Activated naive CD4-positive, alpha-beta T cell treated with anti-CD3 and anti-CD28 coated beads for 36 hours (primary cell): ENCODE data around the gene NUB1. TPM values are rescaled to one million over a fixed set of nuclear protein-coding genes. Genes with fewer than 3 reads are reported as not detected.

Source experiments
- CTCF ChIA-PET: fragments of 350-600 bp; sonication (Branson Sonifier 250); formaldehyde crosslinking; loops from one replicate; lab custom pipeline; 2021; ENCODE audit warnings: antibody characterized with exemption; lab: Charles Lee
- DNase-seq: peaks from one replicate; pipeline ENCODE4 v3.0.0-alpha.2; 2020
- H3K27ac Mint-ChIP-seq: one replicate; pipeline ENCODE4 v1.8.0; 2021; ENCODE audit warnings: mild to moderate bottlenecking, mixed read lengths
- H3K27me3 Mint-ChIP-seq: one replicate; pipeline ENCODE4 v1.8.0; 2021; ENCODE audit warnings: low read depth, mixed read lengths
- H3K36me3 Mint-ChIP-seq: one replicate; pipeline ENCODE4 v1.8.0; 2021; ENCODE audit warnings: low read depth, mixed read lengths
- H3K4me1 Mint-ChIP-seq: one replicate; pipeline ENCODE4 v1.8.0; 2021; ENCODE audit warnings: low read depth, mixed read lengths
- H3K4me3 Mint-ChIP-seq: one replicate; pipeline ENCODE4 v1.8.0; 2021; ENCODE audit warnings: mild to moderate bottlenecking, moderate library complexity, mixed read lengths
- H3K9me3 Mint-ChIP-seq: one replicate; pipeline ENCODE4 v1.8.0; 2021; ENCODE audit warnings: mixed read lengths
- intact Hi-C: fragments of 100-400 bp; cut with micrococcal nuclease; formaldehyde crosslinking; loops from one replicate; pipeline ENCODE4 v1.15.1; 2023
- total RNA-seq, 2 experiments: library from RNA; stranded (reverse); gene quantifications; one replicate each; pipeline ENCODE4 v1.2.3, GENCODE V29; 2021

Gene NUB1
- total RNA-seq, 2 experiments from 2014 or later, result 46.6 to 50.3 TPM

DNA sequence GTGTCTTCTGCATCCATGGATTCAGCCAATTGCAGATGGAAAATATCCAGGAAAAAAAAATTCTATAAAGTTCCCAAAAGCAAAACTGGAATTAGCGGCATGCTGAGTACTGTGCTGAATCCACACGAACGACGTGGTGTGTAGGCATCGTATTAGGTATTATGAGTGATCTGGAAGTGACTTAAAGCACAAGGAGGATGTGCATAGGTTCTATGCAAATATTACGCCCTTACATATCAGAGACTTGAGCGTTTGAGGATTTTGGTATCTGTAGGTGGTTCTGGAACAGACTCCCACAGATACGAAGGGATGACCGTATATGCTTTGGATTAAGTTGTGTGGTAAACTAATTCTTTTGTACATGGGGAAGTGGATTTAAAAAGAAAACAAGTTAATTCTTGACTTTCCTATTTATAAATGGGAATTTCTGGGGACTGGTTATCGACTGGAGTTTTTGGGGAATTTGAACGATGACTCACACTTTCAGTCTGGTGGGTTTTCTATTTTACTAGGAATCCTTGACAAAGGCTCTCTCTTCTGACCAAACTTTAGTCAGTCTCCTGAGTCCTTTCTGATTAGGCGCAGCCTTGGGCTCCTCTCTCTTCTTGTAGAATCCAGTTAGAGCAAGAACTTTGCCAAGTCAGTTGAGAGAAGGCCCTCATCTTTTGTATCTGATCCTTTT lies 5.4 kb upstream of the NUB1 start:
- Mint-ChIP-seq H3K27ac (no peak overlapping the region), H3K4me1 (peaks cover 29% of the 10 kb centered on the region), H3K4me3 (no peak overlapping the region), H3K36me3 (no peaks in the 10 kb centered on the region), H3K9me3 (peaks cover 3% of the 10 kb centered on the region), H3K27me3 (no peaks in the 10 kb centered on the region)
- intact Hi-C loops, result no loop called here
- no peak for DNase-seq
- CTCF ChIA-PET, result interaction anchor here (3.2 to 3.4 kb wide), 2 partner anchors 15 to 21 kb away, joined by 15 to 21 read pairs; no protein-coding TSS in a partner anchor

DNA sequence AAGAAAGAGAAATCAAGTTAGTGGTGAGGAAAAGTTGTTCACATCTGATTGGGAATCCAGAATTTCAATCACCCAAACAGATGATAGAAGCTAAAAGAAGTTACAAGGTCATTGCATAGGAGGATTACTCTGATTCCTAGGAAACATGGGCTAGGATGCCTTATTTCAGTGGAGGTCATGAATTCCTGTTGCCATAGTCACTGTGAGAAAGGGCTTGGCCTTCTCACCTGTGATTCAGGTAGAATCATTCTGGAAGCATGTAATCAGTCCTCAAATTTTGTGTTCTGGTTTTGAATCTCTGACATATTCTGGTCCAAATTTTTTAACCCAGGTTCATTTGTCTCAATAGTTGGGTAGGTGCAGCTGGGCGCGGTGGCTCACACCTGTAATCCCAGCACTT lies 4.3 kb upstream of the NUB1 start:
- CTCF ChIA-PET, result interaction anchor here (2.9 kb wide), 1 partner anchor 22 kb away, joined by 15 read pairs; no protein-coding TSS in a partner anchor
- Mint-ChIP-seq H3K4me1 (peaks cover 29% of the 10 kb centered on the region), H3K27ac (no peak overlapping the region), H3K27me3 (no peaks in the 10 kb centered on the region), H3K36me3 (no peaks in the 10 kb centered on the region), H3K9me3 (peaks cover 3% of the 10 kb centered on the region), H3K4me3 (no peak overlapping the region)
- intact Hi-C loops, result no loop called here
- no peak for DNase-seq

DNA sequence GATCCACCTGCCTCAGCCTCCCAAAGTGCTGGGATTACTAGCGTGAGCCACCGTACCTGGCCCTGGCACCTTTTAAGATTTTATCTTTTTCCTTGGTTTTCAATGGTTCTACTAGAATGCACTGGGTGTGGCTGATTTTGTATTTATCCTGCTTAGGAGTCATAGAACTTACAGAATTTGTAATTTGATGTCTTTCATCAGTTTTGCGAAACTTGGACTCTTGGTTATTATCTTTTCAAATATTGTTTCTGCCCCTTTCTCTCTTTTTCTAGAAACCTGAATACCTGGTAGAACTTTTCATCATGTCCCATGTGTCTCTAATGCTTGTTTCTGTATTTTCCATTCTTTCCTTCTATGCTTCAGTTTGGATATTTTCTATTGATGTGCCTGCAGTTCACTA lies 2.8 kb upstream of the NUB1 start:
- peaks cover 37% of the 10 kb centered on the region for H3K4me1 Mint-ChIP-seq
- no peak for DNase-seq
- no peak overlapping the region for H3K4me3 Mint-ChIP-seq
- intact Hi-C loops, result no loop called here
- H3K27me3 Mint-ChIP-seq, result no peaks in the 10 kb centered on the region
- H3K36me3 Mint-ChIP-seq, result no peaks in the 10 kb centered on the region
- H3K27ac Mint-ChIP-seq, result no peak overlapping the region
- H3K9me3 Mint-ChIP-seq, result peaks cover 3% of the 10 kb centered on the region
- CTCF ChIA-PET, result interaction anchor here (2.9 to 4.3 kb wide), 2 partner anchors 13 to 23 kb away, joined by 15 to 26 read pairs; no protein-coding TSS in a partner anchor

DNA sequence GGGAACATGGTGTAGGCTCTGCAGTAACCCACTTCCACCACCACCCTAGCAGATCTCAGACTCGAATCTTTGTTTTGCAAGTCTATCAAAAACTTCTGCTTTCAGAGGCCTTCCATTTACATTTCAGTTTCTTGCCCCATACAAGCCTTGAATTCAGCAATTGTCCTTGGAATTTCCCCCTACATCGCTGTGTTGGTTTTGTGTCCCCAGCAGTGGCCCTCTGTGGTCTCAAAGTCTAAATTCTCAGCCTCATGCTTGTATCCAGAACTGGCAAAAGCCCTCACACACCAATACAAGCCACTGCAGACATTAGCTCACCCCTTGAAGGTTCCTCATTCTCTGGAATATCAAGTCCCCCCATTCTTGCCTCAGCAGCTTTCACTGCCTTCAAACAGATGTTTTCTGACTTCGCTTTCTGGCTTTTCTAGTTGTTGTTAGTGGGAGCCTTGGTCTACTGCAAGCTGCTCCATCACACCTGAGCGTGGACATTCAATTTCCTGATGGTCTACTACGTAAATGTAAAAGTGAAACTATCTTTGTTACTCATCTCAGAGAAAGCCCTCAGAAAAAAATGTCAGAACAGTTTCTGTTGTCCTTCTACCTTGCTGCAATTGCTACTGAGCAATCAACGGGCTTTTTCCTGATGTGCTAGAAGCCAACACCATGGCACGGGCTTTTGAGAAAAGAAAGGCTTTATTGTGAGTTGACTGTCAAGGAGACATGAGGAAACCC lies 1.8 kb upstream of the NUB1 start:
- peaks cover 3% of the 10 kb centered on the region for H3K9me3 Mint-ChIP-seq
- no peak for DNase-seq

DNA sequence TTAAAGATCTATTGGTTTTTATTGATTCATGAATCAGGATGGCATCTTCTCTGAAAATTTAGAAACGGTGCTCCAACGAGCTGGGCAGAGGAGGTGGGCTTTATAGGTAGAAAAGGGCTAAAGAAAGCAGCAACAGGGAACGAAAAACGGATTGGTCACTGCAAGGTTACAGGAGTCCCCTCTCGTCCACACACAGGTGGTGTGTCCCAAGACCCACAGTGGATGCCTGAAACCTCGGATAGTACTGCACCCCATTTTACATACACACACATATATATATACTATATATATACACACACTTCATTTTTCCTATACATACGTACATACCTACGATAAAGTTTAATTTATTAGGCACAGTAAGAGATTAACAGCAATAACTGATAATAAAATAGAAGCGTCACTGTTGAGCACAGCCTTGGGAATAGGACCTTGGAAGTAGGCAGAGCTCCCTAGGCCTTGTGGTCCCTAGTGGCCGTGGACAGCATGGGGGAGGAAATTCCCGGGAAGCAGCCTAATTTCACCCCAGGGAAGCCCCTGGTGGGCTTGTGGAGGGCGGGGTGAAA lies 737 bp upstream of the NUB1 start:
- Mint-ChIP-seq H3K27me3 (no peaks in the 10 kb centered on the region), H3K9me3 (peaks cover 3% of the 10 kb centered on the region), H3K4me1 (peaks cover 45% of the 10 kb centered on the region), H3K36me3 (peaks cover 2% of the 10 kb centered on the region), H3K4me3 (peak overlapping the region; percentile 75), H3K27ac (no peak overlapping the region)
- DNase-seq, result no peak
- CTCF ChIA-PET, result interaction anchor here (0.5 to 4.3 kb wide), 8 partner anchors 10 to 329 kb away, joined by 3 to 26 read pairs (median 4); no protein-coding TSS in a partner anchor
- intact Hi-C loops, result loop anchor here (1.0 to 10.0 kb wide), 2 partner anchors 26 to 726 kb away; no protein-coding TSS in a partner anchor

More for the DNA sequence above, 1.8 kb upstream of the NUB1 start:
- no peaks in the 10 kb centered on the region for H3K27me3 Mint-ChIP-seq
- H3K4me3 Mint-ChIP-seq, result no peak overlapping the region
- intact Hi-C loops, result loop anchor here (10.0 kb wide), 1 partner anchor 725 kb away; no protein-coding TSS in a partner anchor
- H3K4me1 Mint-ChIP-seq, result peaks cover 37% of the 10 kb centered on the region
- H3K36me3 Mint-ChIP-seq, result no peaks in the 10 kb centered on the region
- CTCF ChIA-PET, result interaction anchor here (0.6 to 4.3 kb wide), 4 partner anchors 12 to 75 kb away, joined by 3 to 26 read pairs (median 10); no protein-coding TSS in a partner anchor
- peak overlapping the region; percentile 10 for H3K27ac Mint-ChIP-seq

DNA sequence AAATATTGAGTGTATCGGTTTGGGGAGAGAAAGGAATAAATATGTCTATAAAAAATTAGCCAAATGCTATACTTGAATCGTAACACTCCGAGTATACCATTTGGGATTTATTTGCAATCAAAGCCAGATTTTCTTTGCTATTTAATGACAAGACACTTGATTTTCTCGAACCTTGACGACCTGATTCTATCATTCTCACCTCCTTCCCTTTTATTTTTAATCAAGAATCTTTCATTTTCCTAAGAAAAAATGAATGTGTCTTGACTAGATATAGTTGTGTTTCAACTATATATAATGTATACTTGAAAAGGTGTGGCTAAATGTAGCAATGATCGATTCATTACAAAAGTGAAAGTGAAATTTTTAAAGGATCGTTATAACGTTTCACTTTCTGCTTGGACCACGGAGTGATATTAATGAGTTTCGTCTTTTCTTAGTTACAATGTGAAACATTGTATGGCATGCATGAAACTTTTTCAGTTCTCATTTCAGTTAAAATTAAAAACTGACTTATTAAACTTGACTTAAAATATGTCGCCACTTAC lies 562 bp downstream of the NUB1 start:
- no peak for DNase-seq
- CTCF ChIA-PET, result interaction anchor here (0.9 to 4.3 kb wide), 5 partner anchors 9 to 32 kb away, joined by 4 to 26 read pairs (median 7); no protein-coding TSS in a partner anchor
- Mint-ChIP-seq H3K9me3 (peaks cover 3% of the 10 kb centered on the region), H3K27ac (peak overlapping the region; percentile 82), H3K4me3 (peak overlapping the region; percentile 75), H3K36me3 (peaks cover 7% of the 10 kb centered on the region), H3K4me1 (peaks cover 48% of the 10 kb centered on the region), H3K27me3 (no peaks in the 10 kb centered on the region)
- intact Hi-C loops, result loop anchor here (1.0 to 10.0 kb wide), 4 partner anchors 8 to 727 kb away; partner anchors contain the start of gene ABCF2

GRCh38 chr7:151342811-151343210 lies 1.2 kb downstream of the NUB1 start:
- H3K9me3 Mint-ChIP-seq, result peaks cover 3% of the 10 kb centered on the region
- peaks cover 9% of the 10 kb centered on the region for H3K36me3 Mint-ChIP-seq
- CTCF ChIA-PET, result interaction anchor here (0.8 to 4.3 kb wide), 3 partner anchors 9 to 37 kb away, joined by 3 to 26 read pairs (median 11); no protein-coding TSS in a partner anchor
- H3K4me1 Mint-ChIP-seq, result peaks cover 50% of the 10 kb centered on the region
- no peak for DNase-seq
- H3K4me3 Mint-ChIP-seq, result peak overlapping the region; percentile 75
- peak overlapping the region; percentile 82 for H3K27ac Mint-ChIP-seq
- H3K27me3 Mint-ChIP-seq, result no peaks in the 10 kb centered on the region
- intact Hi-C loops, result loop anchor here (1.0 to 10.0 kb wide), 4 partner anchors 7 to 728 kb away; partner anchors contain the start of gene ABCF2

- H3K9me3 Mint-ChIP-seq, result peaks cover 3% of the 10 kb centered on the region
- H3K4me1 Mint-ChIP-seq, result peaks cover 55% of the 10 kb centered on the region
- intact Hi-C loops, result loop anchor here (10.0 kb wide), 1 partner anchor 729 kb away; no protein-coding TSS in a partner anchor
These were observed 1.9 kb downstream of the NUB1 start for GRCh38 chr7:151343516-151343915.

GRCh38 chr7:151345576-151346469 lies 4.2 kb downstream of the NUB1 start:
- peaks cover 17% of the 10 kb centered on the region for H3K36me3 Mint-ChIP-seq
- no peak for DNase-seq

More at GRCh38 chr7:151343516-151343915, 1.9 kb downstream of the NUB1 start:
- Mint-ChIP-seq H3K27me3 (no peaks in the 10 kb centered on the region), H3K36me3 (peaks cover 13% of the 10 kb centered on the region), H3K27ac (peak overlapping the region; percentile 53), H3K4me3 (peak overlapping the region; percentile 75)
- CTCF ChIA-PET, result interaction anchor here (0.8 to 1.6 kb wide), 3 partner anchors 28 to 38 kb away, joined by 3 to 11 read pairs (median 6); no protein-coding TSS in a partner anchor
- no peak for DNase-seq

DNA sequence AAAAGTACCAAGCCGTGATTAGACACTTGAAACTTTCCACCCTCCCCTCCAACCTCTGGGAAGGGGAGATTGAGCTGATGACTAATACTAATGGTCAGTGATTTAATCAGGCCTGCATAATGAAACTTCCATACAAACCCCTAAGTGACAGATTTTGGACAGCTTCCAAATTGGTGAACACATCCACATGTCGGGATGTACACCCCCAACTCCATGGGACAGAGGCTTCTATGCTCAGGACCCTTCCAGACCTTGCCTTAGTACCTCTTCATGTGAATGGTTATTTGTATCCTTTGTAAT lies 4.8 kb downstream of the NUB1 start:
- Mint-ChIP-seq H3K36me3 (peaks cover 17% of the 10 kb centered on the region), H3K4me1 (peaks cover 54% of the 10 kb centered on the region), H3K27ac (peak overlapping the region; percentile 81)

More at GRCh38 chr7:151345576-151346469, 4.2 kb downstream of the NUB1 start:
- H3K9me3 Mint-ChIP-seq, result no peaks in the 10 kb centered on the region
- no peak overlapping the region for H3K4me3 Mint-ChIP-seq
- CTCF ChIA-PET, result interaction anchor here (1.1 to 1.6 kb wide), 2 partner anchors 30 to 34 kb away, joined by 4 to 16 read pairs; no protein-coding TSS in a partner anchor
- intact Hi-C loops, result loop anchor here (10.0 kb wide), 1 partner anchor 731 kb away; no protein-coding TSS in a partner anchor
- H3K27me3 Mint-ChIP-seq, result no peaks in the 10 kb centered on the region
- peaks cover 50% of the 10 kb centered on the region for H3K4me1 Mint-ChIP-seq
- peak overlapping the region; percentile 81 for H3K27ac Mint-ChIP-seq

More for the DNA sequence above, 4.8 kb downstream of the NUB1 start:
- no peak for DNase-seq
- Mint-ChIP-seq H3K27me3 (no peaks in the 10 kb centered on the region), H3K4me3 (no peak overlapping the region), H3K9me3 (no peaks in the 10 kb centered on the region)
- CTCF ChIA-PET, result interaction anchor here (1.1 kb wide), 1 partner anchor 35 kb away, joined by 4 read pairs; no protein-coding TSS in a partner anchor
- intact Hi-C loops, result loop anchor here (10.0 kb wide), 1 partner anchor 732 kb away; no protein-coding TSS in a partner anchor
